Mesendoderm (in vitro differentiated cells): ENCODE results near the gene BTBD8.

Source experiments
- DNase-seq: peaks from one replicate; pipeline ENCODE4 v3.0.0; 2013
- H2AK5ac ChIP-seq: 2 replicates; pipeline ENCODE4 v1.6.1; 2013; ENCODE audit warnings: low read length, inconsistent platforms
- H2BK120ac ChIP-seq: 2 replicates; pipeline ENCODE4 v1.6.1; 2013; ENCODE audit warnings: low read depth, mild to moderate bottlenecking, low read length, moderate library complexity, mixed read lengths
- H2BK15ac ChIP-seq: replicated peaks from 2 replicates; pipeline ENCODE4 v1.6.1; 2013; ENCODE audit warnings: low read depth, mild to moderate bottlenecking, moderate library complexity
- H2BK5ac ChIP-seq: 2 replicates; pipeline ENCODE4 v1.6.1; 2013; ENCODE audit warnings: low read length, inconsistent platforms
- H3K18ac ChIP-seq: 2 replicates; pipeline ENCODE4 v1.6.1; 2013; ENCODE audit warnings: mild to moderate bottlenecking, low read length, mixed read lengths
- H3K23ac ChIP-seq: one replicate; pipeline ENCODE4 v1.6.1; 2013; ENCODE audit warnings: low read length
- H3K27ac ChIP-seq: 2 replicates; pipeline ENCODE4 v1.5.1; 2013; ENCODE audit warnings: low read depth, mild to moderate bottlenecking, inconsistent platforms, low read length, moderate library complexity
- H3K27me3 ChIP-seq: 2 replicates; pipeline ENCODE4 v1.6.1; 2013; ENCODE audit warnings: low read length, control low read depth, mild to moderate bottlenecking, inconsistent platforms; ENCODE audit not compliant: insufficient read depth, poor library complexity
- H3K36me3 ChIP-seq: 2 replicates; pipeline ENCODE4 v1.6.1; 2013; ENCODE audit warnings: low read length, inconsistent platforms; ENCODE audit not compliant: control insufficient read depth, insufficient read depth
- H3K4ac ChIP-seq: one replicate; pipeline ENCODE4 v1.6.1; 2013; ENCODE audit warnings: low read depth, mild to moderate bottlenecking, low read length, moderate library complexity
- H3K4me1 ChIP-seq: 2 replicates; pipeline ENCODE4 v1.6.1; 2013; ENCODE audit warnings: low read depth, low read length, inconsistent platforms; ENCODE audit not compliant: control insufficient read depth
- H3K4me2 ChIP-seq: 2 replicates; pipeline ENCODE4 v1.6.1; 2013; ENCODE audit warnings: low read length
- H3K4me3 ChIP-seq: 2 replicates; pipeline ENCODE4 v1.5.1; 2013; ENCODE audit warnings: mild to moderate bottlenecking, low read length
- H3K56ac ChIP-seq: one replicate; pipeline ENCODE4 v1.6.1; 2013; ENCODE audit warnings: low read length
- H3K79me1 ChIP-seq: 2 replicates; pipeline ENCODE4 v1.6.1; 2013; ENCODE audit warnings: low read length, inconsistent platforms
- H3K79me2 ChIP-seq: 2 replicates; pipeline ENCODE4 v1.6.1; 2013; ENCODE audit warnings: mild to moderate bottlenecking, low read length; ENCODE audit not compliant: control insufficient read depth, insufficient read depth
- H3K9ac ChIP-seq: 2 replicates; pipeline ENCODE4 v1.6.1; 2013; ENCODE audit warnings: low read length, inconsistent platforms
- H4K5ac ChIP-seq: one replicate; pipeline ENCODE4 v1.6.1; 2013; ENCODE audit warnings: low read length
- H4K8ac ChIP-seq: one replicate; pipeline ENCODE4 v1.6.1; 2013; ENCODE audit warnings: low read depth, mild to moderate bottlenecking, control low read depth, low read length, moderate library complexity
- WGBS: extraction: QIAGEN DNeasy Blood & Tissue Kit; methylation state at CpG from one replicate; pipeline ENCODE4 v1.1.7; 2013; ENCODE audit warnings: low lambda C conversion rate, missing lambda C conversion rate; ENCODE audit not compliant: insufficient coverage; ENCODE audit errors: extremely low coverage; 5-methylcytosine and 5-hydroxymethylcytosine counted together

The BTBD8 gene

GRCh38 chr1:92094595-92094994, 14.4 kb downstream of the BTBD8 start:
- H3K27me3 ChIP-seq: no peaks in the 10 kb centered on the region
- H3K18ac ChIP-seq: no peak overlapping the region
- H3K9ac ChIP-seq: no peak overlapping the region
- no peaks in the 10 kb centered on the region for H3K36me3 ChIP-seq
- no peak overlapping the region for H4K8ac ChIP-seq
- no peak overlapping the region for H3K4ac ChIP-seq
- no peak overlapping the region for H2BK120ac ChIP-seq
- H3K56ac ChIP-seq: no peak overlapping the region
- H2BK5ac ChIP-seq: no peak overlapping the region
- no CpG with 5 or more reads among the region's 1 CpG for WGBS
- no peak overlapping the region for H3K23ac ChIP-seq
- H3K79me1 ChIP-seq: no peaks in the 10 kb centered on the region
- no peak overlapping the region for H2BK15ac ChIP-seq
- H3K79me2 ChIP-seq: no peaks in the 10 kb centered on the region
- no peak overlapping the region for H2AK5ac ChIP-seq
- H3K4me2 ChIP-seq: no peak overlapping the region
- DNase-seq: no peak
- H4K5ac ChIP-seq: no peak overlapping the region
- no peaks in the 10 kb centered on the region for H3K4me1 ChIP-seq
- no peak overlapping the region for H3K4me3 ChIP-seq
- no peak overlapping the region for H3K27ac ChIP-seq

- Histone ChIP-seq H3K36me3 (no peaks in the 10 kb centered on the region), H3K27me3 (no peaks in the 10 kb centered on the region), H2BK5ac (no peak overlapping the region), H3K18ac (no peak overlapping the region), H3K4ac (no peak overlapping the region), H3K79me1 (no peaks in the 10 kb centered on the region), H3K27ac (no peak overlapping the region), H3K4me3 (no peak overlapping the region), H2BK120ac (no peak overlapping the region), H3K4me2 (no peak overlapping the region), H4K5ac (no peak overlapping the region), H3K4me1 (no peaks in the 10 kb centered on the region), H3K23ac (no peak overlapping the region), H3K9ac (no peak overlapping the region), H2BK15ac (no peak overlapping the region), H3K79me2 (no peaks in the 10 kb centered on the region), H3K56ac (no peak overlapping the region), H4K8ac (no peak overlapping the region), H2AK5ac (no peak overlapping the region)
- no peak for DNase-seq
- no CpG with 5 or more reads among the region's 5 CpGs for WGBS
Measured at GRCh38 chr1:92095874-92096273, 15.7 kb downstream of the BTBD8 start.

GRCh38 chr1:92096317-92096716, 16.2 kb downstream of the BTBD8 start:
- H3K27me3 ChIP-seq: no peaks in the 10 kb centered on the region
- H3K56ac ChIP-seq: no peak overlapping the region
- no peak for DNase-seq
- H3K4me3 ChIP-seq: no peak overlapping the region
- H2BK15ac ChIP-seq: no peak overlapping the region
- no peak overlapping the region for H4K5ac ChIP-seq
- H3K36me3 ChIP-seq: no peaks in the 10 kb centered on the region
- no peak overlapping the region for H3K18ac ChIP-seq
- no peak overlapping the region for H2BK120ac ChIP-seq
- H2AK5ac ChIP-seq: no peak overlapping the region
- no peak overlapping the region for H3K4ac ChIP-seq
- H3K79me2 ChIP-seq: no peaks in the 10 kb centered on the region
- no peaks in the 10 kb centered on the region for H3K4me1 ChIP-seq
- H4K8ac ChIP-seq: no peak overlapping the region
- no peak overlapping the region for H3K9ac ChIP-seq
- no peak overlapping the region for H3K27ac ChIP-seq
- H2BK5ac ChIP-seq: no peak overlapping the region
- H3K79me1 ChIP-seq: no peaks in the 10 kb centered on the region
- H3K4me2 ChIP-seq: no peak overlapping the region
- no peak overlapping the region for H3K23ac ChIP-seq

- no peak overlapping the region for H2BK120ac ChIP-seq
- H3K4me2 ChIP-seq: no peak overlapping the region
- WGBS: no CpG with 5 or more reads among the region's 3 CpGs
Measured at GRCh38 chr1:92105546-92106081, 25.5 kb downstream of the BTBD8 start.

GRCh38 chr1:92108631-92109030, 28.5 kb downstream of the BTBD8 start:
- no peak overlapping the region for H2AK5ac ChIP-seq
- H3K79me2 ChIP-seq: no peaks in the 10 kb centered on the region
- no peak overlapping the region for H3K4me3 ChIP-seq
- no peak overlapping the region for H3K18ac ChIP-seq
- no peak overlapping the region for H3K4me2 ChIP-seq
- H2BK120ac ChIP-seq: no peak overlapping the region
- H3K56ac ChIP-seq: no peak overlapping the region
- H4K8ac ChIP-seq: no peak overlapping the region
- no peak overlapping the region for H3K23ac ChIP-seq
- no peak overlapping the region for H2BK15ac ChIP-seq
- H3K79me1 ChIP-seq: no peaks in the 10 kb centered on the region
- H3K4me1 ChIP-seq: no peaks in the 10 kb centered on the region
- H3K27ac ChIP-seq: no peak overlapping the region
- no peaks in the 10 kb centered on the region for H3K36me3 ChIP-seq
- WGBS: no CpG with 5 or more reads among the region's 2 CpGs
- H2BK5ac ChIP-seq: no peak overlapping the region
- no peak overlapping the region for H3K4ac ChIP-seq
- no peaks in the 10 kb centered on the region for H3K27me3 ChIP-seq
- H3K9ac ChIP-seq: no peak overlapping the region
- H4K5ac ChIP-seq: no peak overlapping the region
- DNase-seq: no peak

More at GRCh38 chr1:92105546-92106081, 25.5 kb downstream of the BTBD8 start:
- Histone ChIP-seq H2BK5ac (no peak overlapping the region), H3K79me2 (no peaks in the 10 kb centered on the region), H3K27me3 (no peaks in the 10 kb centered on the region), H3K9ac (no peak overlapping the region), H3K79me1 (no peaks in the 10 kb centered on the region), H3K4ac (no peak overlapping the region), H3K56ac (no peak overlapping the region), H3K23ac (no peak overlapping the region), H3K36me3 (no peaks in the 10 kb centered on the region), H2BK15ac (no peak overlapping the region), H3K4me3 (no peak overlapping the region), H2AK5ac (no peak overlapping the region), H3K27ac (no peak overlapping the region), H4K8ac (no peak overlapping the region), H3K18ac (no peak overlapping the region), H4K5ac (no peak overlapping the region), H3K4me1 (no peaks in the 10 kb centered on the region)
- no peak for DNase-seq

GRCh38 chr1:92117526-92117925, 37.4 kb downstream of the BTBD8 start:
- H2BK120ac ChIP-seq: no peak overlapping the region
- DNase-seq: no peak
- H4K5ac ChIP-seq: no peak overlapping the region
- no peak overlapping the region for H3K18ac ChIP-seq
- H3K23ac ChIP-seq: no peak overlapping the region
- H3K9ac ChIP-seq: no peak overlapping the region
- H3K4ac ChIP-seq: no peak overlapping the region
- no peak overlapping the region for H2AK5ac ChIP-seq
- no peak overlapping the region for H2BK5ac ChIP-seq
- no peaks in the 10 kb centered on the region for H3K36me3 ChIP-seq
- no peaks in the 10 kb centered on the region for H3K4me1 ChIP-seq
- H3K4me3 ChIP-seq: no peak overlapping the region
- no peak overlapping the region for H3K56ac ChIP-seq
- H3K79me1 ChIP-seq: no peaks in the 10 kb centered on the region
- H2BK15ac ChIP-seq: no peak overlapping the region
- no peak overlapping the region for H3K4me2 ChIP-seq
- H3K27ac ChIP-seq: no peak overlapping the region
- WGBS: no CpG with 5 or more reads among the region's 2 CpGs
- no peak overlapping the region for H4K8ac ChIP-seq
- no peaks in the 10 kb centered on the region for H3K27me3 ChIP-seq
- no peaks in the 10 kb centered on the region for H3K79me2 ChIP-seq
